Right atrium auricular region (tissue), 2 donors: ENCODE results near the gene TIPRL. TPM values are rescaled to one million over a fixed set of nuclear protein-coding genes. Genes with fewer than 3 reads are reported as not detected.

ENCODE experiments used
- DNase-seq: peaks from one replicate; pipeline ENCODE4 v3.0.0-alpha.2; 2019; ENCODE audit warnings: low spot score
- H3K27ac ChIP-seq, 2 donors: fragments of 200-600 bp; sonication (generic); 1 replicate in 1 of 2; 2 replicates in 1 of 2; pipeline ENCODE4 v1.5.1; 2016 to 2019
- H3K27me3 ChIP-seq, 2 donors: fragments of 200-600 bp; sonication (generic); one replicate each; pipeline versions ENCODE4 v1.5.1 to v1.6.0; 2017 to 2019
- H3K36me3 ChIP-seq: fragments of 200-600 bp; sonication (generic); one replicate; pipeline ENCODE4 v1.5.1; 2016
- H3K4me1 ChIP-seq, 2 donors: fragments of 200-600 bp; sonication (generic); one replicate each; pipeline versions ENCODE4 v1.5.1 to v1.6.0; 2017 to 2019
- H3K4me3 ChIP-seq, 2 donors: fragments of 200-600 bp; sonication (generic); 1 replicate in 1 of 2; 2 replicates in 1 of 2; pipeline ENCODE4 v1.5.1; 2017 to 2019; ENCODE audit warnings: mild to moderate bottlenecking in 1 of 2, moderate library complexity in 1 of 2
- H3K9me3 ChIP-seq, 2 donors: fragments of 200-600 bp; sonication (generic); one replicate each; pipeline ENCODE4 v1.5.1; 2019
- CTCF ChIP-seq, 2 donors: fragments of 200-600 bp; sonication (generic); IDR thresholded peaks; one replicate each; pipeline ENCODE4 v1.5.1; 2019; ENCODE audit warnings: antibody characterized with exemption in 2 of 2
- total RNA-seq, 2 donors: library from RNA; depleted of rRNA; stranded (reverse); fragments of >200 nt; gene quantifications; one replicate each; pipeline ENCODE4 v1.1.0, GENCODE V29; 2016

Gene TIPRL
- total RNA-seq, 2 donors from 2014 or later, result 26.9 to 31.9 TPM

GRCh38 chr1:168159979-168160378 lies 18.8 kb upstream of the TIPRL start:
- Histone ChIP-seq H3K4me1 (no peaks in the 10 kb centered on the region), H3K27me3 (no peaks in the 10 kb centered on the region), H3K27ac (no peak overlapping the region), H3K4me3 (no peak overlapping the region), H3K36me3 (no peaks in the 10 kb centered on the region), H3K9me3 (peaks cover 4 to 28% of the 10 kb centered on the region in 2 donors)
- DNase-seq, result no peak
- TF ChIP-seq CTCF (IDR thresholded peaks at IDR 0.05), result no peak

- Histone ChIP-seq H3K36me3 (no peaks in the 10 kb centered on the region), H3K27me3 (no peaks in the 10 kb centered on the region), H3K9me3 (peaks cover 4 to 28% of the 10 kb centered on the region in 2 donors), H3K4me3 (no peak overlapping the region), H3K4me1 (no peaks in the 10 kb centered on the region), H3K27ac (no peak overlapping the region)
- TF ChIP-seq CTCF (IDR thresholded peaks at IDR 0.05), result no peak
- DNase-seq, result no peak
These were observed 17.3 kb upstream of the TIPRL start for GRCh38 chr1:168161459-168161858.

- Histone ChIP-seq H3K27ac (no peak overlapping the region), H3K9me3 (peaks cover 0 to 16% of the 10 kb centered on the region in 2 donors), H3K4me1 (no peaks in the 10 kb centered on the region), H3K36me3 (no peaks in the 10 kb centered on the region), H3K4me3 (no peak overlapping the region), H3K27me3 (no peaks in the 10 kb centered on the region)
- no peak for DNase-seq
- TF ChIP-seq CTCF (IDR thresholded peaks at IDR 0.05), result no peak
These were observed 15.1 kb upstream of the TIPRL start for GRCh38 chr1:168163670-168164069.

GRCh38 chr1:168164771-168165170 lies 14.0 kb upstream of the TIPRL start:
- Histone ChIP-seq H3K36me3 (no peaks in the 10 kb centered on the region), H3K27me3 (no peaks in the 10 kb centered on the region), H3K9me3 (peaks cover 0 to 10% of the 10 kb centered on the region in 2 donors), H3K4me3 (no peak overlapping the region), H3K27ac (no peak overlapping the region), H3K4me1 (no peaks in the 10 kb centered on the region)
- no peak for DNase-seq
- no peak for TF ChIP-seq CTCF (IDR thresholded peaks at IDR 0.05)

- H3K9me3 ChIP-seq, result no peaks in the 10 kb centered on the region
- H3K27me3 ChIP-seq, result no peaks in the 10 kb centered on the region
- TF ChIP-seq CTCF (IDR thresholded peaks at IDR 0.05), result no peak
- no peaks in the 10 kb centered on the region for H3K36me3 ChIP-seq
- no peaks in the 10 kb centered on the region for H3K4me1 ChIP-seq
- no peak for DNase-seq
- H3K27ac ChIP-seq, result no peak overlapping the region
- no peak overlapping the region for H3K4me3 ChIP-seq
These were observed 11.0 kb upstream of the TIPRL start for GRCh38 chr1:168167806-168168205.
